HG03432 (cell line): ENCODE measurements around the gene HDAC4.
"Not testable (repeated sequence)": the region's sequence is repeated elsewhere in the genome, so short reads cannot be mapped to it uniquely, and the experiment has no call there.

Experiments
- ATAC-seq: cut with Tn5 transposase; IDR thresholded peaks from one replicate; pipeline ENCODE4 v1.9.1; 2021; ENCODE audit warnings: mild to moderate bottlenecking, moderate library complexity; ENCODE audit not compliant: unreplicated experiment

HDAC4 gene

DNA sequence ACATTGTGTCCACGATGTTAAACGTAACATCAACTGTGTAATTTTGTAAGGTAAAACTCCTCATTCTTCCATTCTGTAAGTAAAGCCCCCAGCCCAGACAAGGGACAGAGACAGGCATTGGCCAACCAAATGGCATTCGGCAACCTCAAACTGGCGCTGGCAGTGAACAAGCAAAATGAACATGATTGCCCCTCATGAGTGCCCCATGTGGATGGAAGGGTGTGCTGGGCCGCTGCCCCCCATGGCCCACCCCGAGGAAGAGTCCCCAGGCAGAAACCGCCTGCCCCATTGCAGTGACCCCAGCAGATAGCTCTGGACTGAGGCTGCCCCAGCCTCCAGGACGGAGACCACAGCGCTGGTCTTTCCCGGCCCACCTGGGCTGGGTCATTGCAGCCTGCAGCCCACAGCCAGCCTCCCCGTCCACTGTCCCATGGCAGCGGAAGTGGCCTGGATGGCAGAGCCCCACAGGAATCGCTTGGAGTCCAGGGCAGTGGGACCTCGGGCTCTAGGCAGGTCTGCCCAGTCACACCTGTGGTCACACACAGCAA lies 220.2 kb downstream of the HDAC4 start:
- no peak for ATAC-seq

DNA sequence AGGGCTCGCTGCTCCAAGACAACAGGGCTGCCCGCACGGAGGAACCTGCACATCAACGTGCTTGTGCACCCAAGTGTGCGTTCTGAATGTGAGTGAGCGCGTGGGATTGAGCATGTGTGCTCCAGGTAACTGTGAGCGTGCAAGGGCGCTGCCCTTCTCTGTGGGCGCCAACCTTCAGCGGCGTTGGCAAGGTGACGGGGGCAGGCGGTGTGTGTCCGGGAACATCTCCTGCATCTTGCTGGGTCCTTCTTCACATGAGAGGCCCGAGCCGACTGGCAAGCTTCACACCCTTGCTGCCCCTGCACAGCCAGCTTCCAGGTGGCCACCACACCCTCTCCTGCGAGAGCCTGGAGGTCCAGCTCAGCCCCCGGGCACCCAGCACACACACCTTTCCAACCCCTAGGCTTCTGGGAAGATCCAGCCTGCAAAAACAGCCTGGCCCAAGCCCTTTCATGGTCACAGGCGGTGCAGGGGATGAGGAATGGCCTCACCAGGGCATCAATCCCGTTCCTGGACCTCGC lies 220.9 kb downstream of the HDAC4 start:
- no peak for ATAC-seq

DNA sequence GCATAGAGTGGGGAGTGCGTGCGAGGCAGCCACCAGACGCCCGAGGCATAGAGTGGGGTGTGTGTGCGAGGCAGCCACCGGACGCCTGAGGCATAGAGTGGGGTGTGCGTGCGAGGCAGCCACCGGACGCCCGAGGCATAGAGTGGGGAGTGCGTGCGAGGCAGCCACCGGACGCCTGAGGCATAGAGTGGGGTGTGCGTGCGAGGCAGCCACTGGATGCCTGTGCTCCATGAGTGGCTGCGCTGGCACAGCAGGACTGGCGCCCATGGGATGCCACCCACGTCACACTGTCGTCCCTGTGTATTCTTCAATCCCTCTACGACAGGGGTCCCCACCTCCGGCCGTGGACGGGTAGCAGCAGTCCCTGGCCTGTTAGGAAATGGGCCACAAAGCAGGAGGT lies 221.9 kb downstream of the HDAC4 start:
- no peak for ATAC-seq

- no peak for ATAC-seq
Observed at GRCh38 chr2:239178484-239178883, 222.3 kb downstream of the HDAC4 start.

GRCh38 chr2:239177908-239178307 lies 222.9 kb downstream of the HDAC4 start:
- no peak for ATAC-seq

- ATAC-seq: no peak
Observed at GRCh38 chr2:239177325-239177724, 223.5 kb downstream of the HDAC4 start.

DNA sequence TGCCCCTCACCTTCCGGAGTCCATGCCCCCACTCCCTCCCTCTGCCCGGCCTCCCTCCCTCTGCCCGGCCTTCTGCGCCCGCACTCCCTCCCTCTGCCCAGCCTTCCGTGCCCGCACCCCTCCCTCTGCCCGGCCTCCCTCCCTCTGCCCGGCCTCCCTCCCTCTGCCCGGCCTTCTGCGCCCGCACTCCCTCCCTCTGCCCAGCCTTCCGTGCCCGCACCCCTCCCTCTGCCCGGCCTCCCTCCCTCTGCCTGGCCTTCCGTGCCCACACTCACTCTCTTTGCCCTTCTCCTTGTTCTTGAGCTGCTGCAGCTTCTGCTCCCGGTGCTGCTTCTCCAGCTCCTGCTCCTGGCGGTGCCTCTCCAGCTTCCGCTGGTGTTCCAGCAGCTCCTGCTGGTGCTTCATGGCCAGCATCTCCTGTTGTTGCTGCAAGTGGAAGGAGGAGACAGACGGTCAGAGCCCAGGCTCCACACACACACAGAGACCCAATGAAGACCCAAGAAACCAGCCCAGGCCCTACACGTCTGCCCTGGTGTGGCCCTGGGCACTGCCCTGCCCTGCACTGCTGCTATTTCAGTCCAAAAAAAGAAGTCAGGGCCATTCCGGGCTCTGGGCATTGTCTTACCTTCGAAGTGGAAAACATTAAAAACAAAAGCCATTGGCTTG lies 224.5 kb downstream of the HDAC4 start:
- ATAC-seq: not testable (repeated sequence)

DNA sequence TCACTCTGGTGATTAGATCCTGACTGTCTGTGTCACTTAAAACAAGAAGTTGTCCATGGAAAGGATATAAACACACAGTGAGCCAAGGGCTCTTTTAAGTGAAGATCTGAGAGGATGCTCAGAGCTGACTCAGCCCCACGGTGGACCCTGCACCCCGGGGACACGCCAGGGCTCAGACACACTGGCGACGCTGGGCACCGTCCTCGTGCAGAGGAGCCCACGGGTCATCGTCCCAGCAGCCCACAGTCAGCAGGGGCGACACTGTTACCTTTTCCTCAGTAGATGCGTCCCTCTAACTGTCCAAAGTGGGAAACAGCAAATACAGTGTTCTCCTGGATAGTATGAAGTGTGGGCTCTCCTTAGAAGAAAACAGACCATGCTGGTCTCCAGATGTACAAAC lies 225.6 kb downstream of the HDAC4 start:
- no peak for ATAC-seq

DNA sequence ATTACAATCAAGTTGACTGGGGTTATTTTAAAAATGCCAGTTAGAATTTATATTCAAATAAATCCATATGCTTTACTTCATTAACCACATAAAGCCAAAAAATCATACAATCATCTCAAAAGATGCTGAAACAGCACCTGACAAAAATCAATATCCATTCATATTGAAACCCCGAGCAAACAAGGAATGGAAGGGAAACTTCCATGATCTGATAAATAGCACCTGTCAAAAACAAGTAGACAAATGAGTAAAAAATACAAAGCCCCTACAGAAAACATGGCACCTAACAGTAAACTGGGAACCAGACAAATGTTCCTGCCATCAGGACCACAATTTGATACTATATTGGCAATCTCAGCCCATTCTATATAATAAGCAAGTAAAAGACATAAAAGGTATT lies 227.5 kb downstream of the HDAC4 start:
- ATAC-seq: no peak

- no peak for ATAC-seq
Observed at GRCh38 chr2:239171643-239172042, 229.2 kb downstream of the HDAC4 start.

- no peak for ATAC-seq
Observed at GRCh38 chr2:239169311-239170048, 231.3 kb downstream of the HDAC4 start.

DNA sequence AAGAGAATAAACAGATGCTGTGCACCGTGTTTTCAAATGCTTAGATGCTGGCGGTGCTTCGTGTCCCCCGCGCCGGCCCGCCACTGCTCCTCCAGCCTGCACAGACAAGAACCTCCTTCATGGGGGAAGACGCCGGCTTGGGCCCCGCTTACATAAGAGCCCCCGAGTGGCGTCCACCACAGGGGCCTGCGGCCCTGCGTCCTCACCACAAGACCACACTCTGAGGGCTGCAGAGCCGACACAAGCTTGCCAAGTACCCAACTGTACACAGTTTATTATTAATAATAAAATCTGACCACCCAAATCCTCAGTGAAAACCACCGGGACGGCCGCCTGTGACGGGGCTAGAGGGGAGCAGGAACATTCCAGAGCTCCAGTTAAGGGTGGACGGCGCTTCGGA lies 232.2 kb downstream of the HDAC4 start:
- no peak for ATAC-seq

DNA sequence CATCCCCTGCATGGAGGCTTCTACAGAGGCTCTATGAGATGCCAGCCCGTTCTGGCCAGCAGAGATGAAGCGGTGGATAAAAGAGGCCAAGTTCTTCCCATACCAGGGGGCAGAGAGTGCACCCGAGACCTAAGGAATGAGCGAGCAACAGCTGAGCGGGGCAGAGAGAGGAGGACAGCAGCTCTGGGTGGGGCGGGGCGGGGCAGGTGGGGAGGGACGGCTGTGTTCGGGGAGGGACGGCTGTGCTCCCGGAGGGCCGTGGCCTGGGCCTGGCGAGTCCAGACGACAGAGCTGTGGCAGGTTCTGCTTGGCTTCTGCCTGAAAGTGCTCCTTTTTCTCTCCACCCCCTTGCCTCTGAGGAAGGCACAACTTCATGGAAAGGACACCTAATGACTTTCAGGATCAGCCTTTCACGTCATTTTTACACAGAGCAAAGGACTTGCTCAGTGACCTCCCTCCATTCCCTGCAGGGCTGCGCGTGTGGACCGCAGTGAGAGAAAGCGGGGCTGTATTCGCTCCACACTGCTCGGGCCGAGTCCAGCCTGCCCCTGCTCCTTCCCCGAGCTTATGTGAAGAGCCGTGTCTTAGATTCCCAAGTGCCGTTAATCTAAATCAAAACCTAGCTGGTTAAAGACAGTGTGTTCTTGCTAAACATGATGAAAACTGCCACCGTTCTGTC lies 232.9 kb downstream of the HDAC4 start:
- ATAC-seq: no peak

GRCh38 chr2:239167011-239167673 lies 233.7 kb downstream of the HDAC4 start:
- ATAC-seq: no peak

DNA sequence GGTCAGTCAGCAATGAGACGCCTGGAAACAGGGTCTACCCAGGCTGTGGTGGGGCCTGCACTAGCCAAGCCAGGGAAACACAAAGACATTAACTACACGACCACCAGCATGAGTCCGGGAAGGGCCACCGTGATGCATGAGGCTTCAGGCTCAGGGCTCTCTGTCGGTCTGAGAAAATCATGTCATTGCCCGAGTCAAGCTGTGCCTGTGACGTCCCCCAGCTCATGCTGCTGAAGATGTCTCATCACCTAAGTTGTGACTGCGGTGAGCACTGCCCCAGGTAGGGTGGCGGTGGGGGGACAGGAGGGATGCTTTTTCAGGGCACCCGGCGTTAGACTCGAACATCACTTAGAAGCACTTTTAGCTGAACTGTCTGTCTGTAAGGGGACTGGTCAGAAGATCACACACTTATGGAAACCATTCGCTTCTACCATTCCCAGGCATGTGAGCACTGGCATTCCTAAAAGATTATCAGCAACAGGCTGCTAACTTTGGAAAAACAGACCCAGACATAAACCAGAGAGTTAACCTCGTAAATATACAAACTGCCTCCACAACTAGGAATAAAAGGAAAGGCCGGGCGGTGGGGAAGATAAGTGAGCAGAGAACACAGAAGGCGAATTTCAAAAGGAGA lies 234.5 kb downstream of the HDAC4 start:
- no peak for ATAC-seq

DNA sequence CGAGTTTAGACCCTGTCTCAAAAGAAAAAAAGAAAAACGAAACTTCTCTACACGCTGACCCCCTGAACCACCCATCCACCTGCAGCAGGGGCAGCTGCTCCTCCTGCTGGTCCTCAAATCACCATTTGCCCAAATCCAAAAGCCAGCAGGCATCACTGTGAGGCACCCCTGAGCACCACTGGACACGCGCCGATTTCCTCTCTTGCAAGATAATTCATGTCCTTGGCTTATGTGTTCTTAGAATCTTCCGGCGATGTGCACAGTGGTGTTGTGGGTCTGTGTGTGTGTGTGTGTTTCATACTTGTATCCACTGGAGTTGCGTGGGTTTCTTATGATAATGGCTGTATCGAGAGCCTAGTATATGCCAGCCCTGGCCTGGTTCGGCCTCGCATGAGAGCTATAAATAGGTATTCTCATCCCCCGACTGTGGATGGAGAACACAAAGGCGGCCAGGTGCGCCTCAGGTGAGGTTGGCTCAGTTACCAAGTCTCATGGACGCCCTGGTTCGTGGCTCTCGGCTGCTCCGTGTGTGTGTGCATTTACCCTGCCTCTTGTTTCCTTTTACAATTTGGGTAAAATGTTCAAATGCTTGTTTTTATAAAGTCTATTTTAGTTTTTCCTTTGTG lies 235.5 kb downstream of the HDAC4 start:
- ATAC-seq: no peak

- ATAC-seq: no peak
Observed at GRCh38 chr2:239164335-239164871, 236.4 kb downstream of the HDAC4 start.

- no peak for ATAC-seq
Observed at GRCh38 chr2:239163688-239164334, 237.0 kb downstream of the HDAC4 start.

DNA sequence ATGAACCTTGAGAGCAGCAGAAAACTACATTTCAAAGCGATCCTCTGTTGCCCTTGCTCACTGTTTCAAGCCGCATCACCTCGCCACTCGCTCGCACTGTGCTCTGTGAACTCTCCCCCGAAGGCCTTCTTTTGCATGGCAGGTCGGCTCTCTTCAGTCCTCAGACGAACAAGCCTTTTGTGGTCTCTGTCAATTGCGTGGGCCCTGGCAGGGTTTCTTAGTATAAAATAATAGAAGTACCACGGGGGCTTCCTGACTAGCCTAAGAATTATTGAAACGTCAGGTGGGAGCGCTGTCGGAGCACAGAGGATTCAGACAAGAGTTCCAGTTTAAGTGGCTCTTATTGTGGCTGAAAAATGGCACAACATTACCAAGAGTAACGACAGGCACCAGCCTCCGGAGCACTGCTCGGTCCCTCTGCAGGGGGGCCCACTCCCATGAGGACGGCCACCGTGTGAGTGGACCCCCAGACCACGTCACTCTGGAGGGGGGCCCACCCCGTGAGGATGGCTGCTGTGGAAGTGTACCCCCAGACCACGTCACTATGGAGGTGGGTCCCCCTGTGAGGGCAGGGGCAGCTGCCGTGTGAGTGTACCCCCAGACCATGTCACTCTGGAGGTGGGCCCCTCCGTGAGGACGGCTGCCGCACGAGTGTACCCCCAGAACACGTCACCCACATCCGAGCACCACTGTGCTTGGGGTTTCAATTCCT lies 237.7 kb downstream of the HDAC4 start:
- no peak for ATAC-seq
